ENCODE data around the gene FAR1. TPM values are rescaled to one million over a fixed set of nuclear protein-coding genes. Genes with fewer than 3 reads are reported as not detected.

FAR1 gene
- total RNA-seq, 4 donors from 2014 or later = 29.3 to 50.3 (median 35.0) TPM

GRCh38 chr11:13635290-13635689 lies 33.2 kb upstream of the FAR1 start:
- 74% methylated on average over 5 of the region's 5 CpGs for WGBS
- no peak for TF ChIP-seq EP300 (IDR thresholded peaks at IDR 0.05)
- TF ChIP-seq, protein P1, sequence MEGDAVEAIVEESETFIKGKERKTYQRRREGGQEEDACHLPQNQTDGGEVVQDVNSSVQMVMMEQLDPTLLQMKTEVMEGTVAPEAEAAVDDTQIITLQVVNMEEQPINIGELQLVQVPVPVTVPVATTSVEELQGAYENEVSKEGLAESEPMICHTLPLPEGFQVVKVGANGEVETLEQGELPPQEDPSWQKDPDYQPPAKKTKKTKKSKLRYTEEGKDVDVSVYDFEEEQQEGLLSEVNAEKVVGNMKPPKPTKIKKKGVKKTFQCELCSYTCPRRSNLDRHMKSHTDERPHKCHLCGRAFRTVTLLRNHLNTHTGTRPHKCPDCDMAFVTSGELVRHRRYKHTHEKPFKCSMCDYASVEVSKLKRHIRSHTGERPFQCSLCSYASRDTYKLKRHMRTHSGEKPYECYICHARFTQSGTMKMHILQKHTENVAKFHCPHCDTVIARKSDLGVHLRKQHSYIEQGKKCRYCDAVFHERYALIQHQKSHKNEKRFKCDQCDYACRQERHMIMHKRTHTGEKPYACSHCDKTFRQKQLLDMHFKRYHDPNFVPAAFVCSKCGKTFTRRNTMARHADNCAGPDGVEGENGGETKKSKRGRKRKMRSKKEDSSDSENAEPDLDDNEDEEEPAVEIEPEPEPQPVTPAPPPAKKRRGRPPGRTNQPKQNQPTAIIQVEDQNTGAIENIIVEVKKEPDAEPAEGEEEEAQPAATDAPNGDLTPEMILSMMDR (IDR thresholded peaks at IDR 0.05) = no peak
- TF ChIP-seq POLR2A (IDR thresholded peaks at IDR 0.05; ENCODE audit: low read depth) = no peak
- no peak for TF ChIP-seq POLR2AphosphoS5 (IDR thresholded peaks at IDR 0.05)

DNA sequence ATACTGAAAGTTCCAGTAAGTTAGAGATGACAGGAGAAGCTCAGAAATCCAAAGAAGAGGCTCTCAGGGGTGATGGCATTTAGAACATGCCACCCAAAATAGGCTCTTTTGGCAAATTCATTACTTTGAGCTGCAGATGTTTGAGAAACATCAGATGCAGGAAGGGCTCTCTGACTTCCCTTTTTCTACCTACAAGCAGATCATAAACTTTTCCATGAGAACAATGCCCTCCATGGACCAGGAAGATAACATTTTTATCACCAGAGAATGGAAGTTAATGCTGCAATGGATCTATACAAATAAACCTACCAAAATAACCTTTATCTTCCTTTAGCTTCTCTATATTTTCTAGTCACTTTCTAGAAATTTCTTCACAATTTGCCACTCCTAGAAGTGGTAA lies 32.7 kb upstream of the FAR1 start:
- no peak for DNase-seq (ENCODE audit: extremely low spot score)
- TF ChIP-seq POLR2A (IDR thresholded peaks at IDR 0.05; ENCODE audit: low read depth) (no peak), POLR2AphosphoS5 (IDR thresholded peaks at IDR 0.05) (no peak)
- intact Hi-C loops (cut with DNase I) = no loop called here
- no peaks in the 10 kb centered on the region for H3K36me3 ChIP-seq
- no peak overlapping the region for H3K27ac ChIP-seq (replicated peaks in 1 of 4)
- H3K4me3 ChIP-seq = no peak overlapping the region
- no peaks in the 10 kb centered on the region for H3K27me3 ChIP-seq
- peaks cover 0 to 3% (median 0%) of the 10 kb centered on the region in 4 donors for H3K9me3 ChIP-seq
- H3K4me1 ChIP-seq = no peaks in the 10 kb centered on the region

More at GRCh38 chr11:13635290-13635689, 33.2 kb upstream of the FAR1 start:
- Histone ChIP-seq H3K4me1 (no peaks in the 10 kb centered on the region), H3K27me3 (no peaks in the 10 kb centered on the region), H3K4me3 (no peak overlapping the region), H3K36me3 (no peaks in the 10 kb centered on the region), H3K27ac (replicated peaks in 1 of 4) (no peak overlapping the region), H3K9me3 (peaks cover 0 to 3% (median 0%) of the 10 kb centered on the region in 4 donors)
- intact Hi-C loops (cut with DNase I) = no loop called here
- no peak for DNase-seq (ENCODE audit: extremely low spot score)

DNA sequence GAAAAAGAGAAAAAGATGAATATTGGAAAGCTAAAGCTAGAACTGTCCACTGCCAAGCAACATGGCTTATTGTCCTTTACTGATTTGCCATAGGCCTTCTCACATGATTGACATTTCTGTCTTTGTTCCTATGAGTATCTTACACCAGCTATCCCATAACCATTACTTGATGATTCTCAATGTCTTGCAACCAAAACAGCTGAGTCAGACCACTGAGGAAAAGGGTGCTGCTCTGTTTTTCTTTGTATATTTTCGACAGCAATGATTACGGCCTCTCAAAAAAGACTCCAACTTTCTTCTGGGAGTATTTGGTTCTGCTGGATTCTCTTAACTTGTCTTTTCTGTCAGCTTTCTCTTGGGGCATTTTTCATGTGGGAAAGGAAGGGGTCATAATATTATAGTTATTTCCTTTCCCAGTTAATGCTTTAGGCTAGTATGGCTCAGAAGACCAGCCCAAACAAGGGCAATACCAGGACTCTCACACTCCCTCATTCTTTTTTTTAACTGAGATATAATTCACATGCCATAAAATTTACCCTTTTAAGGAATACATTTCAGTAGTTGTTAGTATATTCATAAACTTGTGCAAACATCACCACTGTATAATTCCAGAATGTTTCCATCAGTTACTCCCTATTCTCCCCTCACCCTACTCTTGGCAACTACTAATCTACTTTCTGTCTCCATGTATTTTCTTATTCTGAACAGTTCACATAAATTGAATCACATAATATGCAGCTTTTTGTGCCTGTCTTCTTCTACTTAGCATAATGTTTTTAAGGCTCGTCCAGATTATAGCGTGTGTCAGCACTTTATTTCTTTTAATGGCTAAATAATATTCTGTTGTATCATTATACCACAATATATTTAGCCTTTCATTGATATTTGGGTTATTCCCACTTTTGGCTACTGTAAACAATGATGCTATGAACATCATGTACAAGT lies 31.1 kb upstream of the FAR1 start:
- H3K4me3 ChIP-seq = no peak overlapping the region
- intact Hi-C loops (cut with DNase I) = no loop called here
- no peak for TF ChIP-seq EP300 (IDR thresholded peaks at IDR 0.05)
- TF ChIP-seq, protein P1 (IDR thresholded peaks at IDR 0.05) = no peak
- TF ChIP-seq POLR2A (IDR thresholded peaks at IDR 0.05; ENCODE audit: low read depth) = no peak
- TF ChIP-seq POLR2AphosphoS5 (IDR thresholded peaks at IDR 0.05) = no peak
- H3K9me3 ChIP-seq = no peaks in the 10 kb centered on the region
- H3K27ac ChIP-seq (replicated peaks in 1 of 4) = no peak overlapping the region
- H3K4me1 ChIP-seq = no peaks in the 10 kb centered on the region
- H3K27me3 ChIP-seq = no peaks in the 10 kb centered on the region
- no peaks in the 10 kb centered on the region for H3K36me3 ChIP-seq
- 77% methylated on average over 4 of the region's 4 CpGs for WGBS
- DNase-seq (ENCODE audit: extremely low spot score) = no peak

GRCh38 chr11:13638422-13638821 lies 30.0 kb upstream of the FAR1 start:
- no peak for TF ChIP-seq POLR2AphosphoS5 (IDR thresholded peaks at IDR 0.05)
- TF ChIP-seq EP300 (IDR thresholded peaks at IDR 0.05) = no peak
- no peak for TF ChIP-seq POLR2A (IDR thresholded peaks at IDR 0.05; ENCODE audit: low read depth)
- TF ChIP-seq, protein P1 (IDR thresholded peaks at IDR 0.05) = no peak
- Histone ChIP-seq H3K9me3 (no peaks in the 10 kb centered on the region), H3K27me3 (no peaks in the 10 kb centered on the region), H3K4me1 (no peaks in the 10 kb centered on the region), H3K27ac (replicated peaks in 1 of 4) (no peak overlapping the region), H3K4me3 (no peak overlapping the region), H3K36me3 (no peaks in the 10 kb centered on the region)
- intact Hi-C loops (cut with DNase I) = no loop called here
- DNase-seq (ENCODE audit: extremely low spot score) = no peak

- Histone ChIP-seq H3K27ac (replicated peaks in 1 of 4) (no peak overlapping the region), H3K4me1 (no peaks in the 10 kb centered on the region), H3K36me3 (no peaks in the 10 kb centered on the region), H3K4me3 (no peak overlapping the region), H3K9me3 (no peaks in the 10 kb centered on the region), H3K27me3 (no peaks in the 10 kb centered on the region)
- intact Hi-C loops (cut with DNase I) = no loop called here
- TF ChIP-seq EP300 (IDR thresholded peaks at IDR 0.05) (no peak), POLR2A (IDR thresholded peaks at IDR 0.05; ENCODE audit: low read depth) (no peak), POLR2AphosphoS5 (IDR thresholded peaks at IDR 0.05) (no peak)
- TF ChIP-seq, protein P1 (IDR thresholded peaks at IDR 0.05) = no peak
- DNase-seq (ENCODE audit: extremely low spot score) = no peak
- 84% methylated on average over 7 of the region's 7 CpGs for WGBS
Observed at GRCh38 chr11:13644997-13645687, 23.3 kb upstream of the FAR1 start.

Data from esophagus muscularis mucosa (tissue), 4 donors.